ENCODE results near the gene BBS2.

The BBS2 gene

GRCh38 chr16:56554441-56554840 is 34.6 kb upstream of the BBS2 start:
- no peak for DNase-seq (ENCODE audit: low spot score)
- in situ Hi-C loops (cut with MboI; ENCODE audit: low pct_unique_long_range_greater_than_20kb, low sequenced_read_pairs, unreplicated experiment) = no loop called here
- TF ChIP-seq, protein P1, sequence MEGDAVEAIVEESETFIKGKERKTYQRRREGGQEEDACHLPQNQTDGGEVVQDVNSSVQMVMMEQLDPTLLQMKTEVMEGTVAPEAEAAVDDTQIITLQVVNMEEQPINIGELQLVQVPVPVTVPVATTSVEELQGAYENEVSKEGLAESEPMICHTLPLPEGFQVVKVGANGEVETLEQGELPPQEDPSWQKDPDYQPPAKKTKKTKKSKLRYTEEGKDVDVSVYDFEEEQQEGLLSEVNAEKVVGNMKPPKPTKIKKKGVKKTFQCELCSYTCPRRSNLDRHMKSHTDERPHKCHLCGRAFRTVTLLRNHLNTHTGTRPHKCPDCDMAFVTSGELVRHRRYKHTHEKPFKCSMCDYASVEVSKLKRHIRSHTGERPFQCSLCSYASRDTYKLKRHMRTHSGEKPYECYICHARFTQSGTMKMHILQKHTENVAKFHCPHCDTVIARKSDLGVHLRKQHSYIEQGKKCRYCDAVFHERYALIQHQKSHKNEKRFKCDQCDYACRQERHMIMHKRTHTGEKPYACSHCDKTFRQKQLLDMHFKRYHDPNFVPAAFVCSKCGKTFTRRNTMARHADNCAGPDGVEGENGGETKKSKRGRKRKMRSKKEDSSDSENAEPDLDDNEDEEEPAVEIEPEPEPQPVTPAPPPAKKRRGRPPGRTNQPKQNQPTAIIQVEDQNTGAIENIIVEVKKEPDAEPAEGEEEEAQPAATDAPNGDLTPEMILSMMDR (IDR thresholded peaks at IDR 0.05; ENCODE audit: extremely low read depth, insufficient read depth, missing control alignments) = no peak

- in situ Hi-C loops (cut with MboI; ENCODE audit: low pct_unique_long_range_greater_than_20kb, low sequenced_read_pairs, unreplicated experiment) = no loop called here
- no peak for DNase-seq (ENCODE audit: low spot score)
- TF ChIP-seq, protein P1 (IDR thresholded peaks at IDR 0.05; ENCODE audit: extremely low read depth, insufficient read depth, missing control alignments) = no peak
These were observed 32.2 kb upstream of the BBS2 start for GRCh38 chr16:56551796-56552738.

DNA sequence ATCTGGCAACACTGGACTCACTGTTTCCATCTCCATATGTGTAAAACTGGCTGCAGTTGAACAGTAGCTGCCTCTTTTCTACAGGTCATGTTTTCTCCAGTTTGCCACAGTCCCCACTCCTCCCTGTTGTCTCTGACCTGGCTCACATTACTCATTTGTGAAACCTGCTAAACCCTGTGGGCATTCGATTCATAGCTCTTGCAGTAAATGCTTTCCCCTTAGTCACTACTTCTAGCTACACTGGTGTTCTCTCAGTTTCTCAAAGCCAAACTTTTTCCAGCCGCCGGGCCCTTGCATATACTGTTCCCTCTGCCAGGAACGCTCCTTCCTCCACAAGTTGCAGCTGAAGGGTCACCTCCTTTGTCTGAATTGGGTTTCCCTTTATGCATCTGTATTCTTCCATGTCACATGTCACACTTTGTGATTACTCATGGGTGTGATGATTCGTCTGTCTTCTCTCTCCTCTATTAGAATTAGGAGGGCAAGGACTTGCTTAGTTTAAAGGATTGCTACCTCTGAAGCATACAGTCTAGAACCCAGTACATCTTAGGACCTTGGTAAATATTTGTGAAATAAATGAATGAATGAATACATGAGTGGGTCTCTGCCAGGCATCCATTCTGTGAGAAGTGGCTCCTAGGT is 30.0 kb upstream of the BBS2 start:
- no peak for DNase-seq (ENCODE audit: low spot score)
- TF ChIP-seq, protein P1 (IDR thresholded peaks at IDR 0.05; ENCODE audit: extremely low read depth, insufficient read depth, missing control alignments) = no peak
- in situ Hi-C loops (cut with MboI; ENCODE audit: low pct_unique_long_range_greater_than_20kb, low sequenced_read_pairs, unreplicated experiment) = no loop called here

DNA sequence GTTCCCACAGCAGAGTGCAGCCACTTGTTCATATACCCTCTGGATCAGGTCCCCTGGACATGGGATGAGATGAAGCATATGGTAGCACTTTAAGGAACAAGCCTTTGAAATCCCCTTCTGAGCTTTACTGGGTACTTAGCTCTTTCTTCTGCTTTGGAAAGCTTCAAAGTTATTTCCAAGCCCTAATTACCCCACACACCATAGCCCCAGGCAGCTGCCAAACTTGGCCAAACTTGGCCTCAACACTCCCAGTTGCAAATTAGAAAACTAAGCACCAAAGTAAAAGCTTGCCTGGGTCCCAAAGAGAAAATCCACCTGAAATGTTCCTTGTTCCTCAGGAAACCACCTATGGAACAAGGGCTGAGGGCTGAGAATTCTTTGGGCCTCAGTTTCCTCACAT is 29.3 kb upstream of the BBS2 start:
- in situ Hi-C loops (cut with MboI; ENCODE audit: low pct_unique_long_range_greater_than_20kb, low sequenced_read_pairs, unreplicated experiment) = no loop called here
- TF ChIP-seq, protein P1 (IDR thresholded peaks at IDR 0.05; ENCODE audit: extremely low read depth, insufficient read depth, missing control alignments) = no peak

DNA sequence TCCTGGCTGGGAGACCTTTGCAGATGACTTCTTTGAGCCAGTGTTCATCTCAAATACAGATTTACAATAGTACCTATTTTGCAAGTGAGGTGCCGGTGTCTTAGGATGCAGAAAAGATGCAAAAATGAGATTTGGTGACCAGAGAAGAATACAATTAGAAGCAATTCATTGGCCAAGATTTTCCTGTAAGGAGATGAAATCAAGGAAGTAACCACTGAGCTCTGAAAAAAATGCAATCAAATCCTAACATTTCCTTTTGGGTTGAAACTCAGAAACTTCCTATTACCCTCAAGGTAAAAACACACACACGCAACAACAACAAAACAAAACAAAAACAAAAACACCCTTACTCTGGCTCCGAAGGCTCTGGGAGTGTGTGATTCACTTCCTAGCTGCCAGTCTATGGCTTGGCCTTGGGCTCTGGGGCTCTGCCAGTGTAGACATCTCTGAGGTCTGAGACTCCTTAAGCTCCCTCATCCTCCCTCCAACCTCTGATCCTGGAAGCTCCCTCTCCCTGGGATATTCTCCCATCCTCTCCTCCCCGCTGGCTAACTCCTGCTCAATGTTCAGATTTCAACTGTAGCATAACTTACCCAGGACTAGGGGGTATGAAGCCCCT is 28.2 kb upstream of the BBS2 start:
- in situ Hi-C loops (cut with MboI; ENCODE audit: low pct_unique_long_range_greater_than_20kb, low sequenced_read_pairs, unreplicated experiment) = no loop called here
- no peak for DNase-seq (ENCODE audit: low spot score)
- TF ChIP-seq, protein P1 (IDR thresholded peaks at IDR 0.05; ENCODE audit: extremely low read depth, insufficient read depth, missing control alignments) = no peak

More for the DNA sequence above, 29.3 kb upstream of the BBS2 start:
- DNase-seq (ENCODE audit: low spot score) = no peak

DNA sequence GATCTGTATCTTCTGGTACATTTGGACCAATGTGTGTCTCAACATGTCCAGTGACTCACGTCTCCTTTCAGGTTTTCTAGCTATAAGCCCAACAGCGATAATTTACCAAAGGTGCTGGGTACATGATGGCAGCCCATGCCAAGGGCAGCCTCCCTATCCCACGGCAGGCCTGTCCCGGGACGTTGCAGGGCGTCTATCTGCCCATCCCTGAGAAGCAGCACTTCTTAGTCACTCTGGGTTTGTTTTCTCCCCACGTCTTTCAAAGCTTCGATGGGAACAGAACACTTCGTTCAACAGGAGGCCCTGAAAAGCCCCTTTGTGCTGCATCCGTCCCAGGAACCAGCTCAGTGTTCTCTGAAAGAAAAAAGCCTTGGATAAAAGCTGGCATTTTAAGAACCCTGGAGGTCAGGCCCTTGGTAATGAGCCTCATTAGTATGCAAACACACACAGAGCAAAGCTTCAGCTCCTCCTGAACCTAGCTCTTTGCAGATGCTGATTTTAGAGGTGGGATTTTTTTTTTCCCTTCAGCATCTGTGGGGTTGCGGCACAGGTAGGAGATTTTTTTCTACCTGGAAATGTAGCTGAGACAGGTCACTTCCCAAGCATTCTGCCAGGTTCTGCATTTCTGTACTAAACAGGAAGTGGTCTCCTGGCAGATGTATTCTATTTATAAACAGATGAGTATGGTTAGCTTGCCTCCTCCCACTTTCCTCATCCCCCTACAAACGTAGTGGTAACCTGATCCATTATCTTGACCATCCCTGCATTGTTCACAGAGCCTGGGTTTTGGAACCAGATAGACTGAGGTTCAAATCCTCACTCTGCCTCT is 27.5 kb upstream of the BBS2 start:
- in situ Hi-C loops (cut with MboI; ENCODE audit: low pct_unique_long_range_greater_than_20kb, low sequenced_read_pairs, unreplicated experiment) = no loop called here
- TF ChIP-seq, protein P1 (IDR thresholded peaks at IDR 0.05; ENCODE audit: extremely low read depth, insufficient read depth, missing control alignments) = no peak
- DNase-seq (ENCODE audit: low spot score) = no peak

All from GM13977 (cell line).